Suprapubic skin (tissue), 4 donors: Measurements from ENCODE around the gene KRTAP22-2. TPM values are rescaled to one million over a fixed set of nuclear protein-coding genes. Genes with fewer than 3 reads are reported as not detected.

Experiments used
- DNase-seq, 2 donors: peaks; one replicate each; pipeline ENCODE4 v3.0.0-alpha.2; 2019; ENCODE audit warnings: low spot score in 2 of 2
- H3K27ac ChIP-seq: fragments of 200-600 bp; sonication (generic); one replicate; pipeline ENCODE4 v1.5.1; 2019
- H3K27me3 ChIP-seq: fragments of 200-600 bp; sonication (generic); one replicate; pipeline ENCODE4 v1.5.1; 2019
- H3K36me3 ChIP-seq: fragments of 200-600 bp; sonication (generic); one replicate; pipeline ENCODE4 v1.5.1; 2019
- H3K4me1 ChIP-seq: fragments of 200-600 bp; sonication (generic); one replicate; pipeline ENCODE4 v1.5.1; 2019
- H3K4me3 ChIP-seq: fragments of 200-600 bp; sonication (generic); one replicate; pipeline ENCODE4 v1.5.1; 2019; ENCODE audit warnings: mild to moderate bottlenecking
- H3K9me3 ChIP-seq: fragments of 200-600 bp; sonication (generic); one replicate; pipeline ENCODE4 v1.5.1; 2019
- CTCF ChIP-seq, 2 donors: fragments of 200-600 bp in 1 of 2; fragments of 450-650 bp in 1 of 2; sonication (generic) in 1 of 2; IDR thresholded peaks; one replicate each; pipeline ENCODE4 v1.5.1; 2016 to 2019; ENCODE audit warnings: antibody characterized with exemption in 2 of 2, mild to moderate bottlenecking in 1 of 2, moderate library complexity in 1 of 2
- EP300 ChIP-seq: sonication (generic); formaldehyde crosslinking; IDR thresholded peaks from one replicate; pipeline ENCODE4 v1.6.1; 2017; ENCODE audit warnings: antibody characterized with exemption
- POLR2A ChIP-seq, 2 donors: fragments of 450-650 bp; IDR thresholded peaks; one replicate each; pipeline ENCODE4 v1.6.1; 2017; ENCODE audit warnings: antibody characterized with exemption in 2 of 2, mild to moderate bottlenecking in 2 of 2, moderate library complexity in 2 of 2
- POLR2AphosphoS5 ChIP-seq, 3 donors: sonication (generic); formaldehyde crosslinking; IDR thresholded peaks; one replicate each; pipeline ENCODE4 v1.6.1; 2017; ENCODE audit warnings: antibody characterized with exemption in 3 of 3
- WGBS: methylation state at CpG from one replicate; pipeline ENCODE4 v1.1.5; 2018; 5-methylcytosine and 5-hydroxymethylcytosine counted together
- total RNA-seq, 4 donors: library from RNA; depleted of rRNA; stranded (reverse); fragments of >200 nt; gene quantifications; one replicate each; pipeline ENCODE4 v1.1.0, GENCODE V29; 2016

KRTAP22-2 gene
- total RNA-seq, 4 donors from 2014 or later = not detected

GRCh38 chr21:30598802-30599201 is 8.6 kb upstream of the KRTAP22-2 start, which contains the start of gene KRTAP6-2:
KRTAP6-2 (minus strand) TSS chr21:30598902; CDS start chr21:30598874, 28 bp downstream.
- no peak within 1 kb of the TSS for H3K27ac ChIP-seq
- no peak for DNase-seq
- 92% methylated on average over 6 of the region's 6 CpGs for WGBS

GRCh38 chr21:30592140-30592539 is 1.9 kb upstream of the KRTAP22-2 start, which contains the start of gene KRTAP6-3:
KRTAP6-3 (plus strand) TSS chr21:30592440; CDS start chr21:30592446, 6 bp downstream.
- Histone ChIP-seq H3K4me1 (no peaks in the 10 kb centered on the region), H3K27me3 (no peaks in the 10 kb centered on the region), H3K36me3 (no peaks in the 10 kb centered on the region), H3K9me3 (no peaks in the 10 kb centered on the region), H3K4me3 (no peak within 1 kb of the TSS), H3K27ac (no peak within 1 kb of the TSS)
- TF ChIP-seq EP300 (no peak), POLR2AphosphoS5 (IDR thresholded peaks at IDR 0.05) (no peak), CTCF (IDR thresholded peaks at IDR 0.05) (no peak), POLR2A (IDR thresholded peaks at IDR 0.05) (no peak)
- 91% methylated on average over 4 of the region's 4 CpGs for WGBS
- DNase-seq = no peak

More at GRCh38 chr21:30598802-30599201, 8.6 kb upstream of the KRTAP22-2 start, which contains the start of gene KRTAP6-2:
- TF ChIP-seq POLR2A (IDR thresholded peaks at IDR 0.05) = no peak
- TF ChIP-seq POLR2AphosphoS5 (IDR thresholded peaks at IDR 0.05) = no peak
- no peak for TF ChIP-seq CTCF (IDR thresholded peaks at IDR 0.05)
- TF ChIP-seq EP300 = no peak
- no peaks in the 10 kb centered on the region for H3K4me1 ChIP-seq
- no peaks in the 10 kb centered on the region for H3K27me3 ChIP-seq
- no peaks in the 10 kb centered on the region for H3K36me3 ChIP-seq
- no peak within 1 kb of the TSS for H3K4me3 ChIP-seq
- H3K9me3 ChIP-seq = no peaks in the 10 kb centered on the region

GRCh38 chr21:30582870-30583269 is 7.3 kb downstream of the KRTAP22-2 start:
- WGBS = 69% methylated on average over 1 of the region's 1 CpG
- no peak for DNase-seq
- Histone ChIP-seq H3K27me3 (no peaks in the 10 kb centered on the region), H3K27ac (no peak overlapping the region), H3K9me3 (no peaks in the 10 kb centered on the region), H3K36me3 (no peaks in the 10 kb centered on the region), H3K4me3 (no peak overlapping the region), H3K4me1 (no peaks in the 10 kb centered on the region)
- no peak for TF ChIP-seq EP300
- TF ChIP-seq POLR2AphosphoS5 (IDR thresholded peaks at IDR 0.05) = no peak
- no peak for TF ChIP-seq CTCF (IDR thresholded peaks at IDR 0.05)
- TF ChIP-seq POLR2A (IDR thresholded peaks at IDR 0.05) = no peak

- Histone ChIP-seq H3K36me3 (no peaks in the 10 kb centered on the region), H3K27ac (no peak overlapping the region), H3K27me3 (no peaks in the 10 kb centered on the region), H3K4me3 (no peak overlapping the region), H3K9me3 (no peaks in the 10 kb centered on the region), H3K4me1 (no peaks in the 10 kb centered on the region)
- no peak for DNase-seq
- 77% methylated on average over 3 of the region's 3 CpGs for WGBS
- no peak for TF ChIP-seq POLR2AphosphoS5 (IDR thresholded peaks at IDR 0.05)
- TF ChIP-seq CTCF (IDR thresholded peaks at IDR 0.05) = no peak
- no peak for TF ChIP-seq POLR2A (IDR thresholded peaks at IDR 0.05)
- TF ChIP-seq EP300 = no peak
These were observed 10.1 kb downstream of the KRTAP22-2 start for GRCh38 chr21:30580132-30580531.

GRCh38 chr21:30579346-30579745 is 10.9 kb downstream of the KRTAP22-2 start:
- no peak for TF ChIP-seq EP300
- TF ChIP-seq CTCF (IDR thresholded peaks at IDR 0.05) = no peak
- no peak for TF ChIP-seq POLR2AphosphoS5 (IDR thresholded peaks at IDR 0.05)
- no peak for TF ChIP-seq POLR2A (IDR thresholded peaks at IDR 0.05)
- Histone ChIP-seq H3K27me3 (no peaks in the 10 kb centered on the region), H3K4me3 (no peak overlapping the region), H3K4me1 (no peaks in the 10 kb centered on the region), H3K36me3 (no peaks in the 10 kb centered on the region), H3K27ac (no peak overlapping the region), H3K9me3 (no peaks in the 10 kb centered on the region)
- DNase-seq = no peak
- 14% methylated on average over 1 of the region's 1 CpG for WGBS
